Liver (tissue), 9 donors: ENCODE measurements around the gene PRDM7. TPM values are rescaled to one million over a fixed set of nuclear protein-coding genes. Genes with fewer than 3 reads are reported as not detected.
"Not testable (repeated sequence)": the region's sequence is repeated elsewhere in the genome, so short reads cannot be mapped to it uniquely, and the experiment has no call there.

Source experiments
- DNase-seq: peaks from one replicate; pipeline ENCODE4 v3.0.0-alpha.2; 2017; ENCODE audit warnings: low spot score
- H3K27ac ChIP-seq, 2 donors: one replicate each; pipeline ENCODE4 v1.7.0; 2013; ENCODE audit warnings: inconsistent platforms in 2 of 2, low read length in 2 of 2, control low read depth in 1 of 2, low read depth in 1 of 2, mild to moderate bottlenecking in 1 of 2
- H3K27me3 ChIP-seq, 4 donors: one replicate each; pipeline versions ENCODE4 v1.6.1 to v1.7.0; 2013; ENCODE audit warnings: low read length in 3 of 4, inconsistent platforms in 1 of 4, mild to moderate bottlenecking in 1 of 4, moderate library complexity in 1 of 4; ENCODE audit not compliant: control insufficient read depth in 4 of 4, insufficient read depth in 4 of 4
- H3K36me3 ChIP-seq, 4 donors: one replicate each; pipeline versions ENCODE4 v1.6.1 to v1.7.0; 2013; ENCODE audit warnings: low read length in 3 of 4, mild to moderate bottlenecking in 3 of 4, low read depth in 1 of 4, moderate library complexity in 1 of 4; ENCODE audit not compliant: control insufficient read depth in 4 of 4, insufficient read depth in 3 of 4
- H3K4me1 ChIP-seq, 4 donors: one replicate each; pipeline versions ENCODE4 v1.6.1 to v1.7.0; 2013; ENCODE audit warnings: low read length in 3 of 4, mild to moderate bottlenecking in 3 of 4, moderate library complexity in 1 of 4; ENCODE audit not compliant: control insufficient read depth in 4 of 4, insufficient read depth in 4 of 4
- H3K4me3 ChIP-seq, 3 donors: one replicate each; pipeline versions ENCODE4 v1.6.1 to v1.7.0; 2013; ENCODE audit warnings: low read length in 3 of 3, control low read depth in 1 of 3, low read depth in 1 of 3, mild to moderate bottlenecking in 1 of 3
- H3K9ac ChIP-seq, 2 donors: one replicate each; pipeline ENCODE4 v1.7.0; 2013; ENCODE audit warnings: low read length in 2 of 2, mild to moderate bottlenecking in 2 of 2, moderate library complexity in 2 of 2, control low read depth in 1 of 2, low read depth in 1 of 2
- H3K9me3 ChIP-seq, 4 donors: one replicate each; pipeline versions ENCODE4 v1.6.1 to v1.7.0; 2013; ENCODE audit warnings: low read length in 3 of 4; ENCODE audit not compliant: control insufficient read depth in 4 of 4
- EGR1 ChIP-seq, 2 donors: IDR thresholded peaks; 2 replicates each; pipeline ENCODE4 v1.6.1; 2016 to 2018; ENCODE audit warnings: antibody characterized with exemption in 2 of 2, low read depth in 2 of 2
- FOXA1 ChIP-seq: IDR thresholded peaks from 2 replicates; pipeline ENCODE4 v1.6.1; 2016; ENCODE audit warnings: antibody characterized with exemption
- FOXA2 ChIP-seq: IDR thresholded peaks from 2 replicates; pipeline ENCODE4 v1.6.1; 2016; ENCODE audit warnings: antibody characterized with exemption
- HNF4A ChIP-seq, 2 donors: conservative IDR thresholded peaks; 2 replicates each; pipeline ENCODE4 v1.6.1; 2016; ENCODE audit warnings: antibody characterized with exemption in 2 of 2, mild to moderate bottlenecking in 2 of 2
- JUND ChIP-seq, 2 donors: IDR thresholded peaks; 2 replicates each; pipeline ENCODE4 v1.6.1; 2016; ENCODE audit warnings: antibody characterized with exemption in 2 of 2
- NR2F2 ChIP-seq: IDR thresholded peaks from 2 replicates; pipeline ENCODE4 v1.6.1; 2016; ENCODE audit warnings: antibody characterized with exemption
- RAD21 ChIP-seq, 2 donors: IDR thresholded peaks; 2 replicates each; pipeline ENCODE4 v1.6.1; 2016; ENCODE audit warnings: antibody characterized with exemption in 2 of 2, mild to moderate bottlenecking in 2 of 2
- SP1 ChIP-seq: IDR thresholded peaks from 2 replicates; pipeline ENCODE4 v1.6.1; 2018; ENCODE audit warnings: antibody characterized with exemption, mild to moderate bottlenecking
- YY1 ChIP-seq: IDR thresholded peaks from 2 replicates; pipeline ENCODE4 v1.6.1; 2016; ENCODE audit warnings: antibody characterized with exemption, mild to moderate bottlenecking
- ZBTB33 ChIP-seq: IDR thresholded peaks from 2 replicates; pipeline ENCODE4 v1.6.1; 2016; ENCODE audit warnings: antibody characterized with exemption
- WGBS: extraction: QIAGEN DNeasy Blood & Tissue Kit; methylation state at CpG from one replicate; pipeline ENCODE4 v1.1.7; 2013; 5-methylcytosine and 5-hydroxymethylcytosine counted together
- polyA plus RNA-seq, 2 donors: library from polyadenylated mRNA; stranded (reverse) in 1 of 2; unstranded in 1 of 2; fragments of 200-250 nt in 1 of 2; fragments of >200 nt in 1 of 2; fragmentation: Nextera tagmentation in 1 of 2; extraction: Ambion mirVana in 1 of 2; gene quantifications; one replicate each; pipeline versions ENCODE4 v1.2.1 to v1.2.3, GENCODE V29; 2013 to 2015
- total RNA-seq, 2 donors: library from RNA; depleted of rRNA; stranded (reverse); fragments of >200 nt; gene quantifications; one replicate each; pipeline ENCODE4 v1.2.3, GENCODE V29; 2014
- TF ChIP-seq, protein P1 (sequence below): IDR thresholded peaks from 2 replicates; pipeline ENCODE4 v1.6.1; 2016; ENCODE audit warnings: antibody characterized with exemption
- TF ChIP-seq, protein P2 (sequence below): IDR thresholded peaks from 2 replicates; pipeline ENCODE4 v1.6.1; 2016; ENCODE audit warnings: antibody characterized with exemption, mild to moderate bottlenecking
- donor health status: healthy.
- donor health status: healthy.
- donor health status: healthy.
- donor health status: healthy.
- donor health status: healthy.

PRDM7 gene
- total and polyA plus RNA-seq, 4 donors: not detected

- not testable (repeated sequence) for H3K27me3 ChIP-seq, H3K4me3 ChIP-seq, H3K27ac ChIP-seq, H3K9ac ChIP-seq, H3K9me3 ChIP-seq, H3K4me1 ChIP-seq, DNase-seq, H3K36me3 ChIP-seq
- 87% methylated on average over 26 of the region's 30 CpGs for WGBS
Observed at GRCh38 chr16:90093799-90094198, 16.7 kb upstream of the PRDM7 start.

DNA sequence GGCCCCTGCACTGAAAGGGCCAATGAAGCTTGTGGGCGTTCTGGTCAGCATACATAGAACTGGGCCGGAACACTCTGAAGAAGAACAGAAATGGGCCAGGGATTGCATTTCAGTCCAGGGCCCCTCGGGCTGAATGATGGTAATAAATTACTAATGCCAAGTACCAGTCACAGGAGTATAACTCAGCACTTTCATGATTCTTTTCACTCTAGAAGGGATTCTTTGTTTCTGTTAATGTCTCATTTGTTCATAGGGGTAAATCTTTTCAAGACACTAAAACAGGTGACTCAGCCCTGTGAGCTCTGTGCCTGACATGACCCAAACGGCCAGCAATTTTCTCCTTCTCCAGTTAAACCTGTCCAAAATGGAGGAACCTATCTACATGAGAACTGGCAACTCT lies 15.7 kb upstream of the PRDM7 start:
- not testable (repeated sequence) for H3K27me3 ChIP-seq, H3K9ac ChIP-seq, H3K4me3 ChIP-seq, H3K4me1 ChIP-seq, H3K27ac ChIP-seq, H3K36me3 ChIP-seq, H3K9me3 ChIP-seq, DNase-seq
- 68% methylated on average over 4 of the region's 4 CpGs for WGBS

- no peaks in the 10 kb centered on the region for H3K27me3 ChIP-seq
- DNase-seq: no peak
- TF ChIP-seq ZBTB33: no peak
- no peak for TF ChIP-seq FOXA1
- TF ChIP-seq FOXA2: no peak
- TF ChIP-seq, protein P1, sequence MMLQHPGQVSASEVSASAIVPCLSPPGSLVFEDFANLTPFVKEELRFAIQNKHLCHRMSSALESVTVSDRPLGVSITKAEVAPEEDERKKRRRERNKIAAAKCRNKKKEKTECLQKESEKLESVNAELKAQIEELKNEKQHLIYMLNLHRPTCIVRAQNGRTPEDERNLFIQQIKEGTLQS: no peak
- TF ChIP-seq HNF4A (conservative IDR thresholded peaks at IDR 0.05): no peak
- H3K36me3 ChIP-seq: no peaks in the 10 kb centered on the region
- no peak overlapping the region for H3K9ac ChIP-seq
- no peaks in the 10 kb centered on the region for H3K9me3 ChIP-seq
- 82% methylated on average over 4 of the region's 4 CpGs for WGBS
- H3K4me1 ChIP-seq: no peaks in the 10 kb centered on the region
- no peak overlapping the region for H3K4me3 ChIP-seq
- no peak overlapping the region for H3K27ac ChIP-seq
Observed at GRCh38 chr16:90084215-90084950, 7.3 kb upstream of the PRDM7 start.

GRCh38 chr16:90083139-90083538 lies 6.0 kb upstream of the PRDM7 start:
- Histone ChIP-seq H3K4me3 (no peak overlapping the region), H3K9ac (no peak overlapping the region), H3K9me3 (no peaks in the 10 kb centered on the region), H3K27me3 (peaks cover 0 to 2% (median 0%) of the 10 kb centered on the region in 4 donors), H3K27ac (no peak overlapping the region), H3K36me3 (no peaks in the 10 kb centered on the region), H3K4me1 (no peaks in the 10 kb centered on the region)
- 94% methylated on average over 8 of the region's 8 CpGs for WGBS
- DNase-seq: no peak
- TF ChIP-seq, protein P2, sequence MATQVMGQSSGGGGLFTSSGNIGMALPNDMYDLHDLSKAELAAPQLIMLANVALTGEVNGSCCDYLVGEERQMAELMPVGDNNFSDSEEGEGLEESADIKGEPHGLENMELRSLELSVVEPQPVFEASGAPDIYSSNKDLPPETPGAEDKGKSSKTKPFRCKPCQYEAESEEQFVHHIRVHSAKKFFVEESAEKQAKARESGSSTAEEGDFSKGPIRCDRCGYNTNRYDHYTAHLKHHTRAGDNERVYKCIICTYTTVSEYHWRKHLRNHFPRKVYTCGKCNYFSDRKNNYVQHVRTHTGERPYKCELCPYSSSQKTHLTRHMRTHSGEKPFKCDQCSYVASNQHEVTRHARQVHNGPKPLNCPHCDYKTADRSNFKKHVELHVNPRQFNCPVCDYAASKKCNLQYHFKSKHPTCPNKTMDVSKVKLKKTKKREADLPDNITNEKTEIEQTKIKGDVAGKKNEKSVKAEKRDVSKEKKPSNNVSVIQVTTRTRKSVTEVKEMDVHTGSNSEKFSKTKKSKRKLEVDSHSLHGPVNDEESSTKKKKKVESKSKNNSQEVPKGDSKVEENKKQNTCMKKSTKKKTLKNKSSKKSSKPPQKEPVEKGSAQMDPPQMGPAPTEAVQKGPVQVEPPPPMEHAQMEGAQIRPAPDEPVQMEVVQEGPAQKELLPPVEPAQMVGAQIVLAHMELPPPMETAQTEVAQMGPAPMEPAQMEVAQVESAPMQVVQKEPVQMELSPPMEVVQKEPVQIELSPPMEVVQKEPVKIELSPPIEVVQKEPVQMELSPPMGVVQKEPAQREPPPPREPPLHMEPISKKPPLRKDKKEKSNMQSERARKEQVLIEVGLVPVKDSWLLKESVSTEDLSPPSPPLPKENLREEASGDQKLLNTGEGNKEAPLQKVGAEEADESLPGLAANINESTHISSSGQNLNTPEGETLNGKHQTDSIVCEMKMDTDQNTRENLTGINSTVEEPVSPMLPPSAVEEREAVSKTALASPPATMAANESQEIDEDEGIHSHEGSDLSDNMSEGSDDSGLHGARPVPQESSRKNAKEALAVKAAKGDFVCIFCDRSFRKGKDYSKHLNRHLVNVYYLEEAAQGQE: no peak
- TF ChIP-seq ZBTB33 (no peak), EGR1 (IDR thresholded peaks at IDR 0.05; ENCODE audit: low read depth in 2 of 2) (no peak), RAD21 (IDR thresholded peaks at IDR 0.05) (no peak), JUND (IDR thresholded peaks at IDR 0.05) (no peak), SP1 (no peak), NR2F2 (no peak), FOXA1 (no peak), YY1 (no peak)
- TF ChIP-seq, protein P1: no peak
